ENCODE data around the gene RYR1. TPM values are rescaled to one million over a fixed set of nuclear protein-coding genes. Genes with fewer than 3 reads are reported as not detected.

The RYR1 gene
- total and polyA plus RNA-seq, 2 of the 8 experiments (the other 6 are each of a cell fraction or from before 2014, with no cell fraction given), result 5.8 to 11.8 TPM

- Histone ChIP-seq H3K4me2 (ENCODE audit: insufficient read depth in 1 of 2, low read depth in 2 of 2, low read length in 2 of 2) (peak overlapping the region in 1 of 2 experiments; percentile 27; a peak in 1 of 4 replicates), H3K27me3 (replicated peaks in 1 of 4; ENCODE audit: control insufficient read depth in 3 of 4, extremely low read depth in 1 of 4, insufficient read depth in 3 of 4, low read length in 3 of 4) (no peaks in the 10 kb centered on the region), H3K27ac (ENCODE audit: low read depth, low read length) (no peak overlapping the region), H3K14ac (ENCODE audit: insufficient read length) (no peak overlapping the region), H4K91ac (replicated peaks; ENCODE audit: insufficient read length, low read length) (no peak overlapping the region), H4K5ac (ENCODE audit: insufficient read length, low read depth, low read length) (no peak overlapping the region), H3K18ac (ENCODE audit: extremely low read depth, low read length) (no peak overlapping the region), H3K4ac (replicated peaks; ENCODE audit: insufficient read length, low read depth, low read length) (no peak overlapping the region), H2BK20ac (ENCODE audit: low read length) (no peak overlapping the region), H3K4me1 (replicated peaks in 1 of 4; ENCODE audit: control insufficient read depth in 3 of 4, insufficient read depth in 4 of 4, low read length in 3 of 4) (peaks cover 0 to 12% (median 2%) of the 10 kb centered on the region in 4 experiments; a peak in 3 of 7 replicates), H4K20me1 (replicated peaks in 1 of 2; ENCODE audit: control insufficient read depth in 1 of 2, insufficient read depth in 2 of 2, low read length in 2 of 2) (no peaks in the 10 kb centered on the region), H4K8ac (ENCODE audit: extremely low read depth, insufficient read depth, low read length) (no peak overlapping the region), H3K79me1 (ENCODE audit: low read depth, low read length) (no peaks in the 10 kb centered on the region), H2BK12ac (ENCODE audit: low read depth, low read length) (no peak overlapping the region), H2AK5ac (ENCODE audit: low read depth, low read length) (no peak overlapping the region), H3K9me3 (ENCODE audit: insufficient read depth in 2 of 2, low read depth in 1 of 2, low read length in 1 of 2) (no peaks in the 10 kb centered on the region), H2BK15ac (ENCODE audit: low read length) (no peak overlapping the region), H3K23me2 (ENCODE audit: low read depth, low read length) (no peaks in the 10 kb centered on the region), H3K4me3 (ENCODE audit: extremely low read depth in 1 of 4, insufficient read depth in 2 of 4, low read depth in 3 of 4, low read length in 4 of 4) (no peak overlapping the region), H3K79me2 (ENCODE audit: control insufficient read depth in 1 of 2, insufficient read depth in 2 of 2, low read length in 2 of 2) (no peaks in the 10 kb centered on the region), H3K56ac (replicated peaks; ENCODE audit: insufficient read length, low read depth, low read length) (no peak overlapping the region), H3K9ac (replicated peaks in 1 of 4; ENCODE audit: extremely low read depth in 1 of 4, low read depth in 3 of 4, low read length in 3 of 4) (no peak overlapping the region), H2BK5ac (ENCODE audit: low read depth, low read length) (no peak overlapping the region), H3K23ac (ENCODE audit: insufficient read length) (no peak overlapping the region), H2BK120ac (replicated peaks; ENCODE audit: low read depth, low read length) (no peak overlapping the region), H3K36me3 (ENCODE audit: control insufficient read depth in 2 of 4, insufficient read depth in 4 of 4, low read length in 3 of 4) (peaks cover 5 to 22% (median 12%) of the 10 kb centered on the region in 4 experiments; a peak in 7 of 8 replicates), H2AFZ (ENCODE audit: low read length) (no peak overlapping the region)
- CTCF ChIA-PET (ENCODE audit: partially characterized antibody), result no interaction called here
- 95% methylated on average over 7 of the region's 11 CpGs; no CpG with 5 or more reads in 1 of the 2 experiments for whole genome bisulfite sequencing, 2 experiments (ENCODE audit: extremely low coverage in 1 of 2, insufficient coverage in 1 of 2, insufficient read length in 1 of 2, insufficient replicate concordance in 2 of 2, low coverage in 1 of 2, low lambda C conversion rate in 2 of 2, missing lambda C conversion rate in 1 of 2)
- POLR2A ChIA-PET (ENCODE audit: partially characterized antibody), result interaction anchor here (0.8 to 1.4 kb wide), 3 partner anchors 10 to 106 kb away, joined by 3 to 9 read pairs (median 3); no protein-coding TSS in a partner anchor
- no peak for TF ChIP-seq EGR1 (IDR thresholded peaks at IDR 0.05; ENCODE audit: borderline replicate concordance, low read depth, low read length)
- no peak for TF ChIP-seq RBBP5 (IDR thresholded peaks at IDR 0.05; ENCODE audit: borderline replicate concordance, low read depth, low read length)
- no peak for TF ChIP-seq SIX5 (IDR thresholded peaks at IDR 0.05; ENCODE audit: low read depth, low read length)
- no peak for TF ChIP-seq POLR2A (IDR thresholded peaks at IDR 0.05; ENCODE audit: control extremely low read depth in 1 of 2, low read depth in 2 of 2, low read length in 2 of 2)
- no peak for TF ChIP-seq YY1 (IDR thresholded peaks at IDR 0.05; ENCODE audit: low read depth, low read length)
- TF ChIP-seq CREB1 (IDR thresholded peaks at IDR 0.05), result no peak
- TF ChIP-seq SP4 (IDR thresholded peaks at IDR 0.05; ENCODE audit: low read length), result no peak
- TF ChIP-seq KDM1A (IDR thresholded peaks at IDR 0.05; ENCODE audit: borderline replicate concordance, low read length), result no peak
- TF ChIP-seq TAF7 (optimal IDR thresholded peaks at IDR 0.05; ENCODE audit: borderline replicate concordance, low read depth, low read length), result no peak
- TF ChIP-seq POU5F1 (IDR thresholded peaks at IDR 0.05; ENCODE audit: low read depth, low read length), result no peak
- no peak for DNase-seq (ENCODE audit: low read depth in 1 of 2, low spot score in 2 of 2)
- no peak for FAIRE-seq
Observed at GRCh38 chr19:38506375-38506722, 72.9 kb downstream of the RYR1 start.
